22Rv1 (cell line): ENCODE data around the gene VPS25.

Experiments used
- H3K27ac ChIP-seq: fragments of 450-650 bp; 2 replicates; pipeline ENCODE4 v1.5.1; 2017
- CTCF ChIP-seq: fragments of 450-650 bp; IDR thresholded peaks from 2 replicates; pipeline ENCODE4 v1.5.1; 2017; ENCODE audit warnings: mild to moderate bottlenecking
- ZFX ChIP-seq: fragments of 450-650 bp; IDR thresholded peaks from 2 replicates; pipeline ENCODE4 v1.6.1; 2017; ENCODE audit warnings: antibody characterized with exemption, borderline replicate concordance

The VPS25 gene

GRCh38 chr17:42744806-42745617, 28.2 kb upstream of the VPS25 start, which contains the start of gene EZH1:
TSS of gene EZH1 (minus strand) at chr17:42745040. CDS start at chr17:42728941, 16,099 bp downstream.
- peak within 1 kb of the TSS; percentile 76 for H3K27ac ChIP-seq
- no peak for TF ChIP-seq CTCF
- no peak for TF ChIP-seq ZFX

GRCh38 chr17:42748202-42748907, 24.9 kb upstream of the VPS25 start:
- H3K27ac ChIP-seq = no peak overlapping the region
- TF ChIP-seq ZFX = no peak

GRCh38 chr17:42748908-42749798, 24.1 kb upstream of the VPS25 start:
- TF ChIP-seq ZFX = no peak
- TF ChIP-seq CTCF = no peak
- no peak overlapping the region for H3K27ac ChIP-seq

- H3K27ac ChIP-seq = no peak overlapping the region
- no peak for TF ChIP-seq CTCF
- no peak for TF ChIP-seq ZFX
Observed at GRCh38 chr17:42750739-42751344, 22.4 kb upstream of the VPS25 start.

- no peak overlapping the region for H3K27ac ChIP-seq
- no peak for TF ChIP-seq CTCF
- TF ChIP-seq ZFX = no peak
Observed at GRCh38 chr17:42751628-42752027, 21.6 kb upstream of the VPS25 start.

GRCh38 chr17:42754782-42755181, 18.5 kb upstream of the VPS25 start:
- TF ChIP-seq ZFX (no peak), CTCF (no peak)
- H3K27ac ChIP-seq = no peak overlapping the region
